Neural crest cell (in vitro differentiated cells): ENCODE results near the gene NFE2. TPM values are rescaled to one million over a fixed set of nuclear protein-coding genes. Genes with fewer than 3 reads are reported as not detected.

Experiments
- DNase-seq: peaks from one replicate; pipeline ENCODE4 v3.0.0; 2021; ENCODE audit warnings: low read depth, mixed read lengths, low spot score
- H3K27ac Mint-ChIP-seq: one replicate; pipeline ENCODE4 v1.8.0; 2021; ENCODE audit warnings: mild to moderate bottlenecking, mixed read lengths; ENCODE audit not compliant: unreplicated experiment
- H3K27me3 Mint-ChIP-seq: 2 replicates; pipeline ENCODE4 v1.8.0; 2021; ENCODE audit warnings: low read depth, mild to moderate bottlenecking, mixed read lengths
- H3K36me3 Mint-ChIP-seq: 2 replicates; pipeline ENCODE4 v1.8.0; 2021; ENCODE audit warnings: low read depth, mild to moderate bottlenecking, mixed read lengths
- H3K4me1 Mint-ChIP-seq: 2 replicates; pipeline ENCODE4 v1.8.0; 2021; ENCODE audit warnings: mixed read lengths
- H3K4me3 Mint-ChIP-seq: one replicate; pipeline ENCODE4 v1.8.0; 2021; ENCODE audit warnings: mild to moderate bottlenecking, mixed read lengths
- H3K9me3 Mint-ChIP-seq: 2 replicates; pipeline ENCODE4 v1.8.0; 2021; ENCODE audit warnings: mixed read lengths
- CTCF ChIP-seq: fragments of 200-600 bp; sonication (generic); conservative IDR thresholded peaks from 2 replicates; pipeline ENCODE4 v1.5.0; 2021; ENCODE audit warnings: antibody characterized with exemption, mild to moderate bottlenecking
- total RNA-seq: library from RNA; stranded (reverse); gene quantifications from 2 replicates; pipeline ENCODE4 v1.2.1, GENCODE V29; 2021

NFE2 gene
- total RNA-seq, 1 donor from 2014 or later = not detected

- H3K4me1 Mint-ChIP-seq = peaks cover 69% of the 10 kb centered on the region
- H3K4me3 Mint-ChIP-seq = peak overlapping the region; percentile 71
- no peak for TF ChIP-seq CTCF
- H3K27me3 Mint-ChIP-seq = no peaks in the 10 kb centered on the region
- H3K36me3 Mint-ChIP-seq = peaks cover 2% of the 10 kb centered on the region
- H3K27ac Mint-ChIP-seq = peak overlapping the region; percentile 36
- no peaks in the 10 kb centered on the region for H3K9me3 Mint-ChIP-seq
- no peak for DNase-seq
These were observed 38.9 kb downstream of the NFE2 start for GRCh38 chr12:54261815-54262402.

- H3K36me3 Mint-ChIP-seq = peaks cover 10% of the 10 kb centered on the region
- H3K4me1 Mint-ChIP-seq = peaks cover 67% of the 10 kb centered on the region
- no peak for TF ChIP-seq CTCF
- H3K27ac Mint-ChIP-seq = peak overlapping the region; percentile 94
- H3K4me3 Mint-ChIP-seq = peak overlapping the region; percentile 81
- H3K27me3 Mint-ChIP-seq = no peaks in the 10 kb centered on the region
- no peaks in the 10 kb centered on the region for H3K9me3 Mint-ChIP-seq
- DNase-seq = peak; percentile 69
These were observed 41.4 kb downstream of the NFE2 start for GRCh38 chr12:54259194-54260011.

- Mint-ChIP-seq H3K4me1 (peaks cover 63% of the 10 kb centered on the region), H3K9me3 (no peaks in the 10 kb centered on the region), H3K36me3 (peaks cover 10% of the 10 kb centered on the region), H3K4me3 (peak overlapping the region; percentile 81), H3K27ac (peak overlapping the region; percentile 54), H3K27me3 (no peaks in the 10 kb centered on the region)
- no peak for TF ChIP-seq CTCF
- DNase-seq = no peak
These were observed 42.6 kb downstream of the NFE2 start for GRCh38 chr12:54258201-54258681.

GRCh38 chr12:54257332-54257731 is 43.5 kb downstream of the NFE2 start:
- no peaks in the 10 kb centered on the region for H3K27me3 Mint-ChIP-seq
- no peak for DNase-seq
- H3K4me1 Mint-ChIP-seq = peaks cover 56% of the 10 kb centered on the region
- no peak for TF ChIP-seq CTCF
- peak overlapping the region; percentile 34 for H3K4me3 Mint-ChIP-seq
- H3K36me3 Mint-ChIP-seq = peaks cover 15% of the 10 kb centered on the region
- peak overlapping the region; percentile 69 for H3K27ac Mint-ChIP-seq
- H3K9me3 Mint-ChIP-seq = no peaks in the 10 kb centered on the region

GRCh38 chr12:54253240-54253639 is 47.6 kb downstream of the NFE2 start:
- DNase-seq = no peak
- TF ChIP-seq CTCF = no peak
- no peaks in the 10 kb centered on the region for H3K9me3 Mint-ChIP-seq
- H3K27ac Mint-ChIP-seq = no peak overlapping the region
- H3K4me1 Mint-ChIP-seq = peaks cover 27% of the 10 kb centered on the region
- H3K4me3 Mint-ChIP-seq = no peak overlapping the region
- no peaks in the 10 kb centered on the region for H3K27me3 Mint-ChIP-seq
- H3K36me3 Mint-ChIP-seq = peaks cover 26% of the 10 kb centered on the region
